Fibroblast of lung (primary cell): ENCODE measurements around the gene STPG2.

Source experiments
- CTCF ChIP-seq, 2 donors: IDR thresholded peaks in 1 of 2; conservative IDR thresholded peaks in 1 of 2; 1 replicate in 1 of 2; 2 replicates in 1 of 2; pipeline ENCODE4 v1.5.1; 2011 to 2012; ENCODE audit warnings: low read length in 2 of 2, control low read depth in 1 of 2, inconsistent platforms in 1 of 2, low read depth in 1 of 2, mild to moderate bottlenecking in 1 of 2
- EZH2 ChIP-seq: IDR thresholded peaks from 2 replicates; pipeline ENCODE4 v1.5.1; 2012; ENCODE audit warnings: low read length, control low read depth, mild to moderate bottlenecking; ENCODE audit errors: missing control alignments

- TF ChIP-seq CTCF (conservative IDR thresholded peaks at IDR 0.05 in 1 of 2, IDR thresholded peaks at IDR 0.05 in 1 of 2; ENCODE audit: low read depth in 1 of 2, low read length in 2 of 2), result no peak
- TF ChIP-seq EZH2, result no peak
Measured at GRCh38 chr4:98150092-98150761, 7.0 kb upstream of the STPG2 start.
